HG03064 (cell line): ENCODE results near the gene TSPEAR.

Source experiments
- ATAC-seq: cut with Tn5 transposase; IDR thresholded peaks from one replicate; pipeline ENCODE4 v1.9.1; 2021; ENCODE audit warnings: low read depth; ENCODE audit not compliant: unreplicated experiment

The TSPEAR gene

DNA sequence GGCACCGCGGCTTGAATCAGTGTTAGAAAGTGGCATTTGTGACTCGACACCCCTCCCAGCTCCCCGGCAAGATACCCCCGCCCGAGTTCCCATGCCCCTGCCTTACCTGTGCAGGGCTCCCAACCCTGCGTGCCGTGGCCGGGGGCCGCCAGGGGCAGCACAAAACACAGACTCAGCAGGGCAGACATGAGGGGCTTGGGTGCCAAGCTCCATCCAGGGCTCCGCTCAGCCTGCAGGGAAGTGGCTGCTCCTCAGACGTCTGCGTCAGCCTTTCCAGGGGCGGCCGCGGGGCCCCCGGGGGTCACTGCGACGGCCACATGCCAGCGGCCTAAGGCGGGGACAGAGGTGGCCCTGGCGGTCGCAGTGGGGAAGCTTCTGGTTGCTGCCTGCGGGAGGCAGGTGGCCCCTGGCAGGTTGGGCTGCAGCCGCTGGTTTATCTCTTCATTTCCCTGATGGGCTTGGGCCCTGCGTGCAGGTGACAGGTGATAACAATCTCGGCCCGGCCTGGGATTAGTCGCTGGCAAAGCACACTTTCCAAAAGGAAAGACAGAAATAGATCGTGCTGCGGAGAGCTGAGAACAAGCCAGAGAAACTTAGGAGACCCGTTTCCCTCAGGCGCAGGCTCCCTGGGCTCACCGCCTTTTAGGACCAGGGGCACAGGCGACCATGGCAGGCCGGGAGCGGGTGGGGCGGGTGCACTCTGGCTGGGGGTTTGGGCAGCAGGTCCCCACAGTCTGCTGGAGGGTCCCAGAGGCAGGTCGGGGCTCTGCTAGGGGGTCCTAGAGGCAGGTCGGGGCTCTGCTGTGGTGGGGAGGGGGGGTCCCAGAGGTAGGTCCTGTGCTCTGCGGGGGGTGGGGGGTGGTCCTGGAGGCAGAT, at the start of gene TSPEAR:
TSPEAR (minus strand) TSS at position 246 of the 876 bp plus-strand sequence; CDS start at position 188, 58 bp downstream.
- no peak for ATAC-seq

DNA sequence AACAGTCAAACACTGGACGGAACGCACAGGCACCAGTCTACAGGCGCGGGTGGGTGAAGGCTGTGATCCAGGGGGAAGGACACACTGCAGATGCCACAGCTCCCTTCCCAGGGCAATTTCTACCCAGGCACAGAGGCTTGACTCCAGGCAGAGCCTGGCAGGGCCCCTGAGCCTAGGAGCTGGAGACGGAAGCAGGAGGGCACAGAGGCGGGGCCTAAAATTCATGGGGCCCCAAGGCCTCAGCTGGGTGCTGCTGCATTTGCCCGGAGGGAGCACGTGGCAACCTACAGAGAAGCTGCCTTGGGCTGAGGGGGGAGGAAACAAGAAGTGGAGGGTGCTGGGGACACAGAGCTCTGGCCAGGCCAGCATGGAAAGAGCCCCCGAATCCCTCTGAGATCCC, 49.0 kb upstream of the TSPEAR start:
- ATAC-seq = no peak

DNA sequence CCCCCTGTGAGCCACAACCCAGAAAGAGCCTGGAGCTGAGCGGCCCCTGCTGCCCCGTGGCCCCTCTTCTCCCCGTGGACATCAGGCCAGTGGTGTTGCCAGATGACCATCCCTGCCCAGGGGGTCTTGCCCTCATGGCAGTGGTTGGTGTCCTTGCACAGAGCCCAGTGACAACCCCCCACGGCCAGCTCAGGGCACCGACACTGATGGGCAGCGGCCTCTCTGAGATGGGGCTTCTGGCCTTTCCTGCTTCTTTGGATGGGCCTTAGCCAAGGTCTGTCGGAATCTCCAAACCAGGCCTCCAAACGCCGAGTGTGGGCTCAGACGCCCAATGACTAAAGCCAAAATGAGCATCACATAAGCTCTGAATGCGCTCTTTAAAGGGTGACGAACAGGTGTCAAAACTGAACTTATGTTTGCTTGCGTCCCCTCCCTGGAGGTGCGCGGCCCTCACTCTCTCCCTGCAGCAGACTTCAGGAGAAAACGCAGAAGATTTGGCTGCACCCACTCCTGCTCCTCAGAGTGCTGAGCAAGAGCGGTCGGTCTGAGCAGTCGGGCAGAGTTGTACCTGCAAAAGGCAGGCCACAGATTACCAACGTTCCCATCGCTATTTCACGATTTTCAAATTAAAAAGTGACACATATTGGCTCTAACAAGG, 48.4 kb upstream of the TSPEAR start:
- ATAC-seq = no peak

DNA sequence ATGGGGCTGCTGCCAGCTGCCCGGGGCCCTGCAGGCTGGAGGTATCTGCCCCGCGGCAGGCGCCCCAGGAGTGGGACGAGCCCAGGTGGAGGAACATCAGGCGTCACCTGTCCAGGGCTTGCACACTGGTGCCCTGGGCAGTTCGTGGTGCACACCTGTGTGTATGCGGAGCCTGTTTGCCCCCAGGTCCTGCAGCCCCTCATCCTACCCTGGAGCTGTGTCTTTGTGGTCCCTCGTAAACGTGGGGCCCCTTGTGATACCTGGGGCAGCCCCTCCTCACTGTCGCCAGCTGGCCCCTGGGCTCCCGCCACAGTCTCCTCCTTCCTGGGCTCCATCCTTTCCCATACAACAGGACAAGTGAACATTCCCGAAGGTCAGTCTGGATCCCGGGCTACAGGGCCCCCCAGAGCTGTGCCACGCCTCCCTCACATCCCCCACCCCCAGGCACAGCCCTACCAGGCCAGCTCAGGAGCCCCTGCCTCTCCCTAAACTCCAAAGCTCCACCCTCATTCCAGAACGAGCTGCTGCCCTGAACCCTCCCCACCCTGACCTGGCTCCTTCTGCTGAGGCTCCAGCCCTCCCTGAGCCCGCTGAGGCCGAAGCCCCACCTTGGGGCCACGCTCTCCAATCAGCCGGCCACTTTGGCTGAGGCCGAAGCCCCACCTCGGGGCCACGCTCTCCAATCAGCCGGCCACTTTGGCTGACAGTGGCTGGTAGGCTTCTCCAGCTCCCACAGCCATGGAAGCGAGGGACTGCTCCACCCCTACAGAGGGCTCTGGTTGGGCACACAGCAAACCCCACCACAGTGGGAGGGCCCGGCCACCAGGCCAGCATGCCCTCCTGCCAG, 47.6 kb upstream of the TSPEAR start:
- no peak for ATAC-seq

DNA sequence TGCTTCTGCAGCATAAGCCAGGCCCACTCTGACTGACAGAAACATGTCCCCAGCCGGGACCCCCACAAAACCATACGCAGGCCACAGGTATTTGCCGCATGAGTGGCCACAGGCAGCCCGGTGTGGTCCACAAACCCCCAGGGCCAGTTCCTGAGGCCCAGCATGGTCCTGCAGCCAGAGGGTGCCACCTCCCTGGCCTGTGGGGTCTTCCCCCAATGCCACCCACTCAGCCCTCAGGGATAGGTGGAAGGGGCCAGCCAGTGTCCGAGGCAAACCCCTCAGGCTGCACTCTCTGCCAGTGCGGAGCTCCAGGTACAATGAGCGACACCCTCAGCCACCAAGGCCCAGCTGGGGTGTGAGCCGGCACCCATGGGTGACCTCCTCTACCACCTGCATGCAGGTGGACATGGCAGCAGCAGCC, 46.8 kb upstream of the TSPEAR start:
- ATAC-seq = no peak

DNA sequence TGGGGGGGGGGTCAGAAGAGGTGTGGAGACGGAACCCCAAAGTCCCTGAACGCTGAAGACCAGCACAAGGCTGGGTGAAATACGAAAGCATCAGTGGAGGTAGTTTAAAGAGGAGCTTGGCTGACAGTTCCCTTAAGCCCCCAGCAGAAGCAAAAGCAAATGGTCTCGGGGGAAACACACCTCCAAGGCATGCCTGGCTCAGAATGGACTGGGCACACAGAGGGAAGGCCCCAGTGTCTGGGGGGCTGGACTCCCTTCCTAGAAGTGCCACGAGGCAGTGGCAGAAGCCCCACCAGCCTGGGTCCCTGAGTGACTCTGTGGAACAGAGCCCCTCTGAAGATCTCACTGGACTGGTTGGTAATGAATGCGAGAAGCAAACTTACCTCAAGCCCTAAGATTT, 46.4 kb upstream of the TSPEAR start:
- no peak for ATAC-seq

DNA sequence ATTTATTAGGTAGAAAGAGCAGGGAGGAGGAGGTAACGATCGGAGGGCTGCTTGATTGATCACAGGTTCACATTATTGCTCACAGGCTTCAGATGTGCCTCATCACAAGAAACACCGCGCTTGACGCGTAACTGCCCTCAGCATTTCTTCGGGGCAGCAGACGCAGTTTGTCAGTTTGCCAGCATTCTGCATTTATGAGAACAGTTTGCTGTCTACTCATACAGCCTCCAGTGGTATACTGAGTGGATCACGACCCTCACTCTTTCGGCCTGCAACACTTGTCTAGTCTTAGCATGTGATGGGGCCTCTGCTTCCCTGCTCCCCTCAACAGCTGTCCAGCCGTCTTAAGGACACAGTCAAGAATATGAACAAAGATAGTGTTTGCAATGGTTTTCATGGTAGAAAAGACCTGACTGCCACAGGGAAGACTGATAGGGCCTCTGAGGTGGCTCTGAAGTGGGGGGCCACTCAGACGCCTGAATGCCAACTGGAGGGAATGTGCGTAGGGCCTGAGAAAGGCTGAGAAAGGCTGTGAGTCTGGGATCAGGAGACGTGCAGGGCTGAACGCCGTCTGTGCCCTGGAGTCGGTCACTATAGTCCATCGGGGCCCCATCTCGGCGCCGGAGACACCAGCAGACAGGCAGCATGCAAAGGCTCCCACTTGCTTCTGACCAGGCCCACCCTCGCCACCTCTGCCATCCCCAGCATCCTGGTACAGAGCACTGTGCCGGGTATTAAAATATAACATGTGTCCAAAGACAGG, 45.2 kb upstream of the TSPEAR start:
- ATAC-seq = no peak

DNA sequence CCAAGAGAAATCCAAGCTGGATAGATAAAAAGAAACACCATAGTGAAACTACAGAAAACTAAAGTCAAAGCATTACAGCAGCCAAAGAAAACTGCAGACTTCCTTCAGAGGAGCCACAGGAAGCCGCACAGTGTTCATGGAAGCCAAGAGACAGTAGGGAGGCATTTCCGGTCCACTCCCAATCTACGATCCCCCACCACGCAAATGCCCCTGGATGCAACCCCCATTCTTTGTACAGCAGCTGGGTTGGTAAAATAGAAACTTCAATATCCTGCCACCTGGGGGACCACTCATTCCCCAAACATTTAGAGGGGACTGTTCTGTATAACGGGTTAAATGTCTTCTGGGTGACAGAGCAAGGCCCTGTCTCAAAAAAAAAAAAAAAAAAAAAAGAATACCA, 43.9 kb upstream of the TSPEAR start:
- no peak for ATAC-seq

DNA sequence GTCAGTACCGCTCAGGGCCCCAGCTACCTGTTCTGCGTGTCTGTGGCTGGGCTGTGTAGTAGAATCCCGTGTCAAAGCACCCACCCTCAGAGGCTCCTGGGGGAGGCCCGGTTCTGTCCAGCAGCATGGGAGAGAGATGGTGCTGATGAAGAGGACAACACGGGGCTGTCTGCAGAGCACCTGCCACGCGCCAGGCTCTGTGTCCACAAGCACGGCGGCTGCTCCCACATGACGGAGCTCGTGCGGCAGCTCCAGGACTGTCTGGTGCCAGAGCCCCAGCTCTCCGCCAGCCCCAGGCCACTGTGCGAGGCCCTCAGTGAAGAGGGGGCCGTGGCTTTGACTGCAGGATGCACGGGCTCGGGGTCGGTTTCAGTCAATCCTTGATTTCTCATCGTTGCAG, 42.0 kb upstream of the TSPEAR start:
- no peak for ATAC-seq

DNA sequence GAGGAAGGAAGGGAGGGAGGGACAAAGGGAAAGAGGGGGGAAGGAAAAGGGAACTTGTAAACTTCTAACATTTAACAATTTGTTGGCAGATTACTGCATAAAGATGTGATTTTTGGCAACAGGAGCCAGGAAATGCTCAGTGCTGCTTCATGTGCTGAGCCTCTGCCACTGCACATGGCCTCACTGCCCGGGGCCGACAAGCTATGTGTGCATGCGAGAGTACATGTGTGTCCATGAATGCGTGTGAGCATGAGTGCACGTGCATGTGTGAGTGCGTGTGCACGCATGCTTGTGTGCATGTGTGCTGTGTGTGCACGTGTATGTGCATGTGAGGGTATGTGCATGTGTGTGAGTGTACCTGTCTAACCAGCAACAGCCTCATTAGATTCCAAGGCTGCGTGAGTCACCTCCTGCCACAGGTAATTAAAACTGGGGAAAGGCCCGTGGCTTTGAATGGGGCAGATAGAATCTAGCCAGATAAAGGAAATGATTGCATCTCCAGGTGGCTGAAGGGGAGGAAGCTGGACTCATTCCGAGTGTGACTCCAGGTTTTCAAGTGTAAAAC, 41.4 kb upstream of the TSPEAR start:
- ATAC-seq = no peak

DNA sequence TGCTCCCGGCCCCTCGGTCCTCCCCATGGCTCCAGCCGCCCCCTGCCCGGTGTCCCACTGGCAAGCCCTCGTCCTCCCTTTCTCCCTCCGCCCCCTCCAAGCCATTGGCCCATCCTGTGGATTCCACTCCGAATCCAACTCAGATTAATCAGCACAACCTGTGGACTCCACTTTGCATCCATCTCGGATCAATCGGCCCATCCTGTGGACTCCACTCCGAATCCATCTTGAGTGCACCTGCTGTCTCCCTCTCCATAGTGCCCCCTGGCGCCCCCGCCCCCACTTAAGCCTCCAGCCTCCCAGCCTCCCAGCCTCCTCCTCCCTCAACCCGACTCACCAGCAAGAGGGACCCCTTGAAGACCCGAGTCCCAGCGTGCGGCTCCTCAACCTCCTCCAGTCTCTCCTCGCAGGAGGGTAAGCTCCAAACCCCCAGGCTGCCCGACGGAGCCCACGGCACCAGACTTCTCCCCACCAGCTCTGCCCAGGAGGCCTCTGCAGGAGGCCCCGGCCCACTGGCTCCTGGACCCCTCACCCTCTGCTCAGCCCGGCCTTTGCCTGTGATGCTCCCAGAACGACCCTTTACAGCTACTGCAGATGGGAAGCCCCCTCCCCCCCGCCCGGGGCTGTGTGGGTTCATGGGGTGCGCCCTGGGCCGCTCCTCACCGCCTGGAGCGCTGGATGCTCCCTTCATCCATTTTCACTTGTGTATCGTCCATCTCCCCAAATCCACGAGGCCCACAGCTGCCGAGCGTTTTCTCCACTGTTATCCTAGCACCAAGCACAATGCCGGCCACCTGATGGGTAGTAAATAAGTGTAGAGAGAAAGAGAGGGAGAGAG, 40.6 kb upstream of the TSPEAR start:
- no peak for ATAC-seq

DNA sequence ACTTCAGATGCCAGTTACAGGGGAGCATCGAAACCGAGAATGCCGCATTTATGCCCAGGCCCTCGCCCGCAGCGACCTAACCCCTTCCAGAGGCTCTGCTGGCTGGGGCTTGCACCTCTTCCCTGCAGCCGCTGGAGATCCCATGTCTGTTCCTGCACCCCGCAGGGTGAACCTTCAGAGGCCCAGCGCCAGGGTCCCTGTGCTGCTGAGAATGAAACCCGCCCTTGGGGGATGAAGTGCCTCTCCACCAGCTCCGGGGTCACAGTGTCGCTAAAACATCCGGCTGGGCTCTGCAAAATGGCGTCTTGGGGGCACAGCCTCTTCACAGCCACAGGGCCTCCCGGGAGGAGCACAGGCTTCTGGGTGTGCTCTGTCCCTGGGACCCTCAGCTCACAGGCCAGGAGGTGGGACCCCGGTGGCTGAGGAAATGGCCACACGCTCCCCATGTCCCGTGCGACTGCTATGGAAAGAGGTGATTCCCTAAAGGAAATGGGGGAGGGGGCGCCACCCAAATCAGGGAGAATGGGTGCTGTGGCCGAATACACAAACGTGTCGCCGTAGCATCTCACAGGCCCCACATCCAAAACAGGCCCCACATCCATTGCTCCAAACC, 39.9 kb upstream of the TSPEAR start:
- ATAC-seq = no peak

DNA sequence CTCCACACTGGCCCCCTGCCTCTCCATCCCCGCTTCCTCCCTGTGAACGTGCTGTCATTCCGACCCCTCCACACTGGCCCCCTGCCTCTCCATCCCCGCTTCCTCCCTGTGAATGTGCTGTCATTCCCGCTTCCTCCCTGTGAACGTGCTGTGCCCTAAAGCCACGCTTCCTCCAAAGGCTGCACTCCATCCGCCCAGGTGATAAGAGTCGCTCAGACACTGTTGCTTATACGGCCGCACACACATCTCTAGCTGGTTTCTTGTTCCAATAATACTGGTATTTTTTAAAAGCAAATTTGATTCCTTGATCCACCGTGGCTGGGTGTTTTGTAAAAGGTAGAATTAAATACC, 39.3 kb upstream of the TSPEAR start:
- ATAC-seq = no peak

DNA sequence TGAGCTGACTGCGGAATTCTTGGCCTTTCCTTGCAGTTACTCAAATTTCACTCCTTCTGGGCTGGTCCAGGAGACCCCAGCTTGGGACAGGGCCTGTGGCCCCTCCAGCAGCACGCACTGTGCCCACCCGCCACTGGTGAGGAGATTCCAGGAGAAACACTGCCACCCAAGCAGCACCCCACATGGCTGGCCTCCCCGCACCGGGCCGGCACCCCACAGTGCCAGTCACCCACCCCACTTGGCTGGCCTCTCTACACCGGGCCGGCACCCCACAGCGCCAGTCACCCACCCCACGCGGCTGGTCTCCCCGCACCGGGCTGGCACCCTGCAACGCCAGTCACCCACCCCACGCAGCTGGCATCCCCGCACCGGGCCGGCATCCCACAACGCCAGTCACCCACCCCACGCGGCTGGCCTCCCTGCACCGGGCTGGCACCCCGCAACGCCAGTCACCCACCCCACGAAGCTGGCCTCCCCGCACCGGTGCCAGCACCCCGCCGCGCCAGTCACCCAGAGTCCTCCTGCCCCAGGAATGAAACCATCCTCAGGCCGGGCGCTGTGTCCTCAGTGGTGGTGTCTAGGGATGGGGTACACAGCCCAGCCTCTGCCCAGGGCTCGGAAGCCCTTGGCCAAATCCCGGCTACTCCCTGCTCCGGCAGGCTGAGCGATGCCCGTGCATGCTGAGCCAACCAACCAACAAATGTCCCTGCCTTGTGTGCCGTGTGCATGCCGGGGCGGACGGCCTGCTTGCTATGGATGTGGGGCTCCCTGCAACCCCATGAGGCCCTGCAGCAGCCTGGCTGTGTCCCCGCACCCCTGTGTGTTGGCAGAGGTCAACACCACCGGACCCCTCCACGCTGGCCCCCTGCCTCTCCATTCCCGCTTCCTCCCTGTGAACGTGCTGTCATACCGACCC, 38.6 kb upstream of the TSPEAR start:
- ATAC-seq = no peak

DNA sequence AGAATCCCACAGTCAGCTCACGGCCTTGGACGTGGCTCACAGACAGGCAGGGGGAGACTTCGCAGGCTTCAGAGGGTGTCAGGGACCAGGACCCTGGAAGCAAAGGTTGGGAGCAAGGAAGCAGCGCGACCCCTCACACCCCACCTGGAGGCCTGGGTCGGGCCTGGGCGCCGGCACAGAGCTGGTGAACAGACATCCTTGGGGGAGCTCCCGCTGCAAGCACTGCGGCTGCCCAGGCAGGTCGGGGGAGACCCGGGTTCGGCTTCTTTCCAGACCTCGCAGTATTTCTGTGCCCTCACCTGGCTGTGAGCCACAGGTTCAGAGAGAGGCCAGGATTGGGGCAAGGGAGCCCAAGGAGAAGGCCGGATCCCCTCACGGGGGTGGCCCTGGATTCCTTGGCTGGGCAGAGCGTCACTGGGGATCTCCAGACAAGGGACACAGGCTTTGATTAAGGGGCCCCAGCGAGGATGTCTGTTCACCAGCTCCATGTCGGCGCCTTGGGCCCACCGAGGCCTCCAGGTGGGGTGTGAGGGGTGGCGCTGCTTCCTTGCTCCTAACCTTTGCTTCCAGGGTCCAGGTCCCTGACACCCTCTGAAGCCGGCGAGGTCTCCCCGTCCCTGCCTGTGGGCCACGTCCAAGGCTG, 37.9 kb upstream of the TSPEAR start:
- no peak for ATAC-seq

DNA sequence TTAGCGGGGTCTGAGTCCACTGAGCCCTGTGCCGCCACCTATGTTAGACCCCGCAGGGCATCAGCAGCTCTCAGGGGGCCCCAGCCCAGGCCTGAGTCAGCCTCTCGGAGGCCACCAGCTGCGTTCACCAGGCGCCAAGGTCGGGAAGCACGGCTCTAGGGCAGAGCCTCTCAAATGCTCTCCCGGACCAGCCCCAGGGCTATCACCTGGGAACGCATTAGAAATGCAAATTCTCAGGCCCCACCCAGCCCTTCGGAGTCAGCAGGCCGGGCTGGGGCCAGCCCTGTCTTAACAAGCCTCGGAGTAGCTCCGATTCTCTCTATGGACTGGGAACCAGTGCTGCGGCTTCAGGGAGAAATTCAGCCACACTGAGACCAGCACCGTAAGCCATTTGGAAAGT, 37.2 kb upstream of the TSPEAR start:
- ATAC-seq = no peak

DNA sequence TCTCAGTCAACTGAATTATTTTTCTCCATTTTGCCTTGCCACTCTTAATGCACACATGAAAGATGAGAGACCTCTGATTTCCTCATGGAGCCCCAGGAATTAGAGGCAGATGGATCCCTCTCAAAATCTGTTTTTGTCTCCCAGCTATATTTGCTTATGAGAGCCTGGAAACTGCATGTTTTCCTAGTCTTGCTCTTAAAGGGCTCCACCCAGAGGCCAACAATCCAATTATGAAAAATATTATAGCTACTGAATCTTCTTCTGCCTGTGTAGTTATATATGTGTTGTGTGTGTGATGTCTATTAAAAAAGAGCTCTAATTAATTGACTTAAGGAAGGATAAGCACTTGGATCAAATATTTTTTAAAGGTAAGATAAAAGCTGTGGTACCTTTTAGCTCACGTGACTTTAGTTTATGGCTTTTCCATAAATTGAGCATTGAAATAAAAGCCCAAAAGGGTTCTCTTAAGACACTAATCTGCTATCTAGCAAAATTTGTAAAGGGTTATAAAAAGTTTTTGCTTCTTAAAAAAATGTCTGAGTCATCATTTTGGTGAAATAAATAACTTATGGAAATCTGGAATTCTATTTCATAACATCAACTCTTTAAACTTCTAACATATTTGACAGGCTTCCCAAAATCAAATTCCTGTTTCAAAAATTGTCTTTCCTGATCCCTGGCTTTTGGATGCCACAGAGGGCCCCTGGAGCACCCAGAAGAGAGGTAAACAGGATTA, 31.2 kb upstream of the TSPEAR start:
- ATAC-seq = no peak
